Measurements from ENCODE around the gene SLC25A34. TPM values are rescaled to one million over a fixed set of nuclear protein-coding genes. Genes with fewer than 3 reads are reported as not detected.

Gene SLC25A34
- total and polyA plus RNA-seq, 7 experiments from 2014 or later: 0.08 to 4.6 (median 2.0) TPM; not detected in 1

DNA sequence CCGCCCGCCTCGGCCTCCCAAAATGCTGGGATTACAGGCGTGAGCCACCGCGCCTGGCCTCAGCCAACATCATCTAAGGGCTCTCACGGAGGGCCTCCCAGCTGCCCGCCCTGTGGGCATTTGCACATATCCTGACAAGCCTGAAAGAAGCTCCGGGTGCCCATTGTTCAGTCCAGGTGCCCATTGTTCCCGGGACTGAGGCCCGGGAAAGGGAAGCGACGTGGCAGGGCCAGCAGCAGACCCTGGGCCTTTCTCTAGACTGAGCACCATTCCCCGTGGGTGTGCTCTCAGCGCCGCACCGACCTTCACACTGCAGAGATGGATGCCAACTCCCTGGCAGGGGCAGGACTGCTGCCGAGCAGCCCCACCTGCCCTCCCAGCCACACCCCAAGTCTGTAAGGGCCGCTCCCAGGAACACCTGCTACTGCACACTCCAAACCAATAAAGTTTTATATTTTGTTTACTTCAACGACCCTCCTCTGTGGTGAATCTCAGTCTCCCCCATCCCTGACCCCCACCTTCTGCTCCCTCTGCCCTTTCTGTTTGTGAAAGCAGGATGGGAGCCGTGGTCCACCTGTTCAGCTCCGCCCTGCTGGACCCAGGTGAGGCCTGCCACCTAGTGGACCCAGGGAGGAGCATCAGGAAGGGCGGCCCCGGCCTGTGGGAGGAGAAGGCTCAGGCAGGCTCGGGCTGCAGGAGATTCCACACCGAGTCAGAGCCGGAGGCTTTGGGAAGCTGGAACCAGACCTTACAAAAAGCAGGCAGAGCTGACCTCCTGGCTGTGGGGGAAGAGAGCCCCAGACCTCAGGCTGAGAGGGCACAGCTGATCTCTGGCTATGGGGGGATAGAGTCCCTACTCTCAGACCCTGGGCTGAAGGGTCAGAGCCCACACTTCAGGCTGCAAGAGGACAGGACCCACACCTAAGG, 5.1 kb downstream of the SLC25A34 start:
- ChIA-PET CTCF (interaction anchor here (0.6 to 1.8 kb wide), 6 partner anchors 34 to 149 kb away, joined by 3 to 6 read pairs (median 4); no protein-coding TSS in a partner anchor), POLR2A (interaction anchor here (0.6 kb wide), 1 partner anchor 398 kb away, joined by 3 read pairs; no protein-coding TSS in a partner anchor)
- Histone ChIP-seq H3K27me3 (ENCODE audit: control insufficient read depth in 2 of 2, insufficient read depth in 2 of 2, low read length in 2 of 2) (no peaks in the 10 kb centered on the region), H3K4me1 (ENCODE audit: control insufficient read depth in 2 of 2, insufficient read depth in 2 of 2, low read length in 2 of 2) (no peaks in the 10 kb centered on the region), H3K9me3 (ENCODE audit: control insufficient read depth in 2 of 3, low read length in 3 of 3) (no peaks in the 10 kb centered on the region), H3K36me3 (ENCODE audit: control insufficient read depth in 2 of 3, insufficient read depth in 3 of 3, low read length in 3 of 3) (no peaks in the 10 kb centered on the region), H3K4me3 (ENCODE audit: low read length) (no peak overlapping the region), H3K27ac (ENCODE audit: low read depth, low read length) (no peak overlapping the region)
- Mint-ChIP-seq H3K27ac (peak overlapping the region in 5 of 9 donors; percentile 2 to 70 (median 56)), H3K27me3 (no peaks in the 10 kb centered on the region), H3K4me3 (peak overlapping the region in 1 of 10 donors; percentile 53), H3K4me1 (peaks cover 5 to 7% (median 6%) of the 10 kb centered on the region in 7 donors), H3K9me3 (no peaks in the 10 kb centered on the region), H3K36me3 (peaks cover 0 to 1% (median 0%) of the 10 kb centered on the region in 5 donors)
- peak; percentile 77 for ATAC-seq
- DNase-seq: peak; percentile 38 to 74 (median 62)
- intact Hi-C loops (cut with micrococcal nuclease): loop anchor here (1.0 to 5.0 kb wide), 3 partner anchors 98 to 164 kb away; no protein-coding TSS in a partner anchor

DNA sequence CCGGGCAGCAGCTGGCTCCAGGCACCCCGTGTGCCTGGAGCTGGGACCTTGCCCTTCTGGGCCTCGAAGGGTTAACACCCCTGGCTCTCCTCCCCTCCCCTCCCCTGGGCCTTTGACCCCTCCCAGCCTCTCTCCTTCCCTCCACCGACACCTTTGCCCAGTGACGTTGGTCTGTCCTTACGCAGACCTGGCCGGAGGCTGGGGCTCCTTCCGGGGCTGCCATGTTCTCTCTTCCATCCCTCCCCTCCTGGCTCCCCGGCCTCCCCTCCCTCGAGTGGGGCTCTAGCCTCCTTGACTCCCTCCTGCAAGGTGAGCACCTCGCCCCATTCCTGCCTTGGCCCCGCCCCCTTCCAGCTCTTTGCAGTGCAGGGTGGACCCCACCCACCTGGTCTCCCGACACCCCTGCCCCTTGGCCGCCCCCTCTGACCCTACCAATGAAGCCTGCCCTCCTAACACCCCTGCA, 6.3 kb downstream of the SLC25A34 start, which contains the start of gene TMEM82:
Gene TMEM82, plus strand, starts transcription at position 161 of the 463 bp plus-strand sequence. Its CDS starts 61 bp downstream, at position 222.
- Histone ChIP-seq H3K4me1 (ENCODE audit: control insufficient read depth in 2 of 2, insufficient read depth in 2 of 2, low read length in 2 of 2) (no peaks in the 10 kb centered on the region), H3K9me3 (ENCODE audit: control insufficient read depth in 2 of 3, low read length in 3 of 3) (no peaks in the 10 kb centered on the region), H3K4me3 (ENCODE audit: low read length) (no peak within 1 kb of the TSS), H3K27me3 (ENCODE audit: control insufficient read depth in 2 of 2, insufficient read depth in 2 of 2, low read length in 2 of 2) (no peaks in the 10 kb centered on the region), H3K36me3 (ENCODE audit: control insufficient read depth in 2 of 3, insufficient read depth in 3 of 3, low read length in 3 of 3) (no peaks in the 10 kb centered on the region), H3K27ac (ENCODE audit: low read depth, low read length) (no peak within 1 kb of the TSS)
- intact Hi-C loops (cut with micrococcal nuclease): loop anchor here in 1 of 2 donors (5.0 kb wide), 1 partner anchor 165 kb away; no protein-coding TSS in a partner anchor
- CTCF ChIA-PET: no interaction called here
- peaks cover 5 to 7% (median 6%) of the 10 kb centered on the region in 7 donors for H3K4me1 Mint-ChIP-seq
- DNase-seq (no peak), ATAC-seq (no peak)
- H3K4me3 Mint-ChIP-seq: peak within 1 kb of the TSS in 1 of 10 donors; percentile 53
- POLR2A ChIA-PET: no interaction called here
- no peaks in the 10 kb centered on the region for H3K9me3 Mint-ChIP-seq
- no peaks in the 10 kb centered on the region for H3K27me3 Mint-ChIP-seq
- peaks cover 0 to 1% (median 0%) of the 10 kb centered on the region in 5 donors for H3K36me3 Mint-ChIP-seq
- H3K27ac Mint-ChIP-seq: peak within 1 kb of the TSS in 5 of 9 donors; percentile 2 to 70 (median 56)

DNA sequence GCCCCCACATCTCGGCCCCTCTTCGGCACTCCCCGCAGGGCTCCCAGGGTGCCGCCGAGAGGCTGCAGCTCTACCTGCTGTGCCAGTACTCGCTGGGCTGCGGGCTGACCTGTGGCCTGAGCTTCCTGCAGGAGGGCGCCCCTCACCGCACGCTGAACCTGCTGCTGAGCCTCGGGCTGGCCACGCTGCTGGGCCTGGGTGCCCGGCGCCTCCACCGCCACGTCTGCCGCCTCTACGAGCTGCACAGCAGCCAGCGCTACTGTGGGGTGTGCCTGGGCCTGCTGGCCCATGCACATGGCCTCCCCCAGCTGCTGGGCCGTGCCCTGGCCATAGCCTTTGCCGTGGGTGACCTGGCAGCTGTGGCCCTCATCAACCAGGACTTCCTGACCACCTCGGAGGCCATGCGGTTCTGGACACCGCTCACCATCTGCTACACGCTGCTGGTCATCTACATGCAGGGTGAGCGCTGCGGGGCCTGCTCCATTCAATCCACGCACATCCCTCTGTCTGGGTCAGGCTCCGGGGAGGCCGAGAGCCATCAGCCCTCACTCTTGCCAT, 8.1 kb downstream of the SLC25A34 start:
- H3K4me3 ChIP-seq (ENCODE audit: low read length): no peak overlapping the region
- DNase-seq: no peak
- no peak overlapping the region for H3K27ac Mint-ChIP-seq
- no peaks in the 10 kb centered on the region for H3K9me3 Mint-ChIP-seq
- H3K9me3 ChIP-seq (ENCODE audit: control insufficient read depth in 2 of 3, low read length in 3 of 3): no peaks in the 10 kb centered on the region
- ATAC-seq: no peak
- H3K4me1 Mint-ChIP-seq: peaks cover 5 to 7% (median 6%) of the 10 kb centered on the region in 7 donors
- no peaks in the 10 kb centered on the region for H3K4me1 ChIP-seq (ENCODE audit: control insufficient read depth in 2 of 2, insufficient read depth in 2 of 2, low read length in 2 of 2)
- no peaks in the 10 kb centered on the region for H3K36me3 ChIP-seq (ENCODE audit: control insufficient read depth in 2 of 3, insufficient read depth in 3 of 3, low read length in 3 of 3)
- no peaks in the 10 kb centered on the region for H3K27me3 Mint-ChIP-seq
- ChIA-PET POLR2A (no interaction called here), CTCF (no interaction called here)
- H3K27ac ChIP-seq (ENCODE audit: low read depth, low read length): no peak overlapping the region
- H3K27me3 ChIP-seq (ENCODE audit: control insufficient read depth in 2 of 2, insufficient read depth in 2 of 2, low read length in 2 of 2): no peaks in the 10 kb centered on the region
- no peaks in the 10 kb centered on the region for H3K36me3 Mint-ChIP-seq
- intact Hi-C loops (cut with micrococcal nuclease): loop anchor here in 1 of 2 donors (5.0 kb wide), 1 partner anchor 167 kb away; no protein-coding TSS in a partner anchor
- no peak overlapping the region for H3K4me3 Mint-ChIP-seq

DNA sequence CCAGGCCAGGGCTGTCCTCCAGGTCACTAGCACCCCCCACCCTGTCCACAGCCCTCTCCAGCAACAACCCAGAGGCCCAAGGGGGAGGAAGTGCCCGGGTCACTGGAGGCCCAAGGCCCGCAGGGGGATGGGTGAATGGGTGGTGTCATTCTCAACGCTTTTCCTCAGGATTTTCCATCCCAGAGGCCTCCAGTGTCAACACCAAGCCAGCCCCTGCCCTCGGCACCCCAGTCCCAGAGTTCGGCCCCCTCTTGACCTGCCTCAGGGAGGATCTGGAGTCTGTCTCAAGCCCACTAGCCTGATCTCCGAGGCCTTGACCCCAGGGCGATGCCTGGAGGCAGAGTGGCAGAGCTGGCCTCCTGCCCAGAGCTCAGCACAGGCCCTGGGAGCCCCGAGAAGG, 11.3 kb downstream of the SLC25A34 start:
- Mint-ChIP-seq H3K27ac (no peak overlapping the region), H3K27me3 (peaks cover 0 to 9% (median 0%) of the 10 kb centered on the region in 5 donors), H3K9me3 (no peaks in the 10 kb centered on the region), H3K36me3 (no peaks in the 10 kb centered on the region), H3K4me3 (no peak overlapping the region), H3K4me1 (no peaks in the 10 kb centered on the region)
- intact Hi-C loops (cut with micrococcal nuclease): no loop called here
- H3K36me3 ChIP-seq (ENCODE audit: control insufficient read depth in 2 of 3, insufficient read depth in 3 of 3, low read length in 3 of 3): no peaks in the 10 kb centered on the region
- DNase-seq: no peak
- H3K4me3 ChIP-seq (ENCODE audit: low read length): no peak overlapping the region
- no peak overlapping the region for H3K27ac ChIP-seq (ENCODE audit: low read depth, low read length)
- H3K4me1 ChIP-seq (ENCODE audit: control insufficient read depth in 2 of 2, insufficient read depth in 2 of 2, low read length in 2 of 2): no peaks in the 10 kb centered on the region
- CTCF ChIA-PET: no interaction called here
- POLR2A ChIA-PET: no interaction called here
- H3K27me3 ChIP-seq (ENCODE audit: control insufficient read depth in 2 of 2, insufficient read depth in 2 of 2, low read length in 2 of 2): no peaks in the 10 kb centered on the region
- H3K9me3 ChIP-seq (ENCODE audit: control insufficient read depth in 2 of 3, low read length in 3 of 3): no peaks in the 10 kb centered on the region
- no peak for ATAC-seq

DNA sequence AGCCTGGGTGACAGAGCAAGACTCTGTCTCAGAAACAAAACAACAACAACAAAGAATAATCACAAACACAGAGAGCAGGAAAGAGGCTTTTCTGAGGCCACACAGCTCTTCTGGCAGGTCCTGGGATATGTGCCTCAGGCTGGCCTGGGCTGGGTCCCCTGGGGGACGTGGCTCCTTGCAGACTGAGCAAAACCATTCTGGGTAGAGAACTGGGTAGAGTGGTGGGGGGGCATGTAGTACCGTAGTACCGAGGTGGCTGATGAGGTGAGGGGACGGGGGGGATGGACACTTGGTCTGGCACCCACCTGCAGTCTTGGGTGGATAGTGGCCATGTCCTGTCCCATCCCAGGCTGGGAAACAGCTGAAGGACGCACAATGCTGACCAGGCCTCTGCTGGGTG, 12.2 kb downstream of the SLC25A34 start:
- H3K27me3 ChIP-seq (ENCODE audit: control insufficient read depth in 2 of 2, insufficient read depth in 2 of 2, low read length in 2 of 2): no peaks in the 10 kb centered on the region
- H3K36me3 ChIP-seq (ENCODE audit: control insufficient read depth in 2 of 3, insufficient read depth in 3 of 3, low read length in 3 of 3): no peaks in the 10 kb centered on the region
- Mint-ChIP-seq H3K27ac (no peak overlapping the region), H3K27me3 (peaks cover 0 to 9% (median under 1%) of the 10 kb centered on the region in 5 donors), H3K36me3 (no peaks in the 10 kb centered on the region), H3K4me1 (no peaks in the 10 kb centered on the region), H3K4me3 (no peak overlapping the region), H3K9me3 (no peaks in the 10 kb centered on the region)
- intact Hi-C loops (cut with micrococcal nuclease): no loop called here
- no peak overlapping the region for H3K4me3 ChIP-seq (ENCODE audit: low read length)
- POLR2A ChIA-PET: no interaction called here
- H3K4me1 ChIP-seq (ENCODE audit: control insufficient read depth in 2 of 2, insufficient read depth in 2 of 2, low read length in 2 of 2): no peaks in the 10 kb centered on the region
- DNase-seq: no peak
- H3K9me3 ChIP-seq (ENCODE audit: control insufficient read depth in 2 of 3, low read length in 3 of 3): no peaks in the 10 kb centered on the region
- ATAC-seq: no peak
- H3K27ac ChIP-seq (ENCODE audit: low read depth, low read length): no peak overlapping the region
- CTCF ChIA-PET: no interaction called here

DNA sequence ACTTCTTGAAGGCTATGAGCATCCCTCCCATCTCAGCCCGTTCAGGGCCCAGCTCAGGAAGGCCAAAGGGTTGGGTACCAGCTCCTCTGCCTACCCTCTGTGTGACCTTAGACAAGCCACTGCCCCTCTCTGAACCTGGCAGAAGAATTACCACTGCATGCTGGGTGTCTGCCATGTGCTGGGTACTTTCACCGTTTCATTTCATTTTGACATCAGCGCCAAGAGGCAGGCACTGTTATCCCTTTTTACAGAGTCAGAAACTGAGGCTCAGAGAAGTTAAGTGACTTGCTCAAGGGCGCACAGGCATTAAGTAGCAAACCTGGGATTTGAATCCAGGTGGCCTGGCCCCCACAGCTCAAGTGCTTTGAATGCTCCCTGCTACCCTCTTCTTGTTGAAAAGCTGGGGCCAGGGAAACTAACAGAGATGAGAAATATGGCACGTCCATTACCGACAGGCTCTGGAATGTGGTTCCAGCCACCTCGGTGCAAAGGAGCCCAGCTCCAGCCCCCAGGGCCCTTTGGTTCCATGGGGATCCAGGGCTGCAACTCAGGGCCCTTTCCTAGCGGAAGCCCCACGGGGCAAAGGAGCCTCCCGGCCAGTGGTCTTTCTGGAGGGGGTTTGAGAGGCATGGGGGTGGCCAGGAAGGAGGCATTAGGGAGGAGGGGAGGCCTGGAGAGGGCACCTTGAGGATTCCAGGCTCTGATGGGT, 12.8 kb downstream of the SLC25A34 start:
- no peak overlapping the region for H3K4me3 ChIP-seq (ENCODE audit: low read length)

More for the DNA sequence above, 12.8 kb downstream of the SLC25A34 start:
- H3K4me3 Mint-ChIP-seq: no peak overlapping the region
- Histone ChIP-seq H3K9me3 (ENCODE audit: control insufficient read depth in 2 of 3, low read length in 3 of 3) (no peaks in the 10 kb centered on the region), H3K36me3 (ENCODE audit: control insufficient read depth in 2 of 3, insufficient read depth in 3 of 3, low read length in 3 of 3) (no peaks in the 10 kb centered on the region), H3K27me3 (ENCODE audit: control insufficient read depth in 2 of 2, insufficient read depth in 2 of 2, low read length in 2 of 2) (no peaks in the 10 kb centered on the region), H3K4me1 (ENCODE audit: control insufficient read depth in 2 of 2, insufficient read depth in 2 of 2, low read length in 2 of 2) (no peaks in the 10 kb centered on the region), H3K27ac (ENCODE audit: low read depth, low read length) (no peak overlapping the region)
- no peaks in the 10 kb centered on the region for H3K9me3 Mint-ChIP-seq
- H3K36me3 Mint-ChIP-seq: no peaks in the 10 kb centered on the region
- intact Hi-C loops (cut with micrococcal nuclease): no loop called here
- CTCF ChIA-PET: no interaction called here
- no peak overlapping the region for H3K27ac Mint-ChIP-seq
- POLR2A ChIA-PET: interaction anchor here (0.6 kb wide), 1 partner anchor 227 kb away, joined by 4 read pairs; the partner anchor contains the start of gene ZBTB17
- ATAC-seq (no peak), DNase-seq (no peak)
- H3K27me3 Mint-ChIP-seq: peaks cover 0 to 13% (median 4%) of the 10 kb centered on the region in 5 donors
- no peaks in the 10 kb centered on the region for H3K4me1 Mint-ChIP-seq

Measured in naive thymus-derived CD4-positive, alpha-beta T cell (primary cell).